K562 (cell line): Measurements from ENCODE around the gene CMPK1. TPM values are rescaled to one million over a fixed set of nuclear protein-coding genes. Genes with fewer than 3 reads are reported as not detected.

Experiments used
- BACH1 ChIP-seq: fragments of 200-800 bp; sonication (Bioruptor generic); IDR thresholded peaks from 2 replicates; pipeline ENCODE4 v1.6.1; 2016; ENCODE audit warnings: missing genetic modification characterization, missing compliant biosample characterization
- BHLHE40 ChIP-seq: IDR thresholded peaks from 2 replicates; pipeline ENCODE4 v1.6.1; 2011; ENCODE audit warnings: low read length, improper control_type of control experiment
- CCNT2 ChIP-seq: IDR thresholded peaks from 2 replicates; pipeline ENCODE4 v1.6.1; 2011; ENCODE audit warnings: borderline replicate concordance, low read depth, mild to moderate bottlenecking, moderate library complexity, mixed read lengths, low read length; ENCODE audit not compliant: insufficient read length; ENCODE audit errors: extremely low read depth
- CUX1 ChIP-seq: fragments of 200-800 bp; sonication (Bioruptor generic); IDR thresholded peaks from 2 replicates; pipeline ENCODE4 v1.6.1; 2016; ENCODE audit warnings: missing genetic modification characterization, missing compliant biosample characterization
- E2F1 ChIP-seq: sonication (generic); formaldehyde crosslinking; IDR thresholded peaks from 2 replicates; pipeline ENCODE4 v1.8.1; 2023; ENCODE audit warnings: mild to moderate bottlenecking, missing genetic modification reagents, moderate library complexity
- HSF4 ChIP-seq: fragments of 250-450 bp; sonication (Bioruptor Pico); IDR thresholded peaks from 2 replicates; pipeline ENCODE4 v2.1.2; 2022; ENCODE audit warnings: mild to moderate bottlenecking, moderate library complexity, borderline replicate concordance
- KLF13 ChIP-seq: fragments of 450-650 bp; IDR thresholded peaks from 2 replicates; pipeline ENCODE4 v1.6.1; 2016; ENCODE audit warnings: missing genetic modification characterization, low read depth, mild to moderate bottlenecking, missing compliant biosample characterization, moderate library complexity, borderline replicate concordance
- MCM3 ChIP-seq: fragments of 450-650 bp; IDR thresholded peaks from 2 replicates; pipeline ENCODE4 v1.6.1; 2016
- MEF2D ChIP-seq: conservative IDR thresholded peaks from 2 replicates; pipeline ENCODE4 v1.6.1; 2016; ENCODE audit warnings: low read depth, missing genetic modification characterization, missing compliant biosample characterization
- NR0B1 ChIP-seq: fragments of 450-650 bp; IDR thresholded peaks from one replicate; pipeline ENCODE4 v1.6.1; 2018; ENCODE audit warnings: mild to moderate bottlenecking, moderate library complexity; ENCODE audit not compliant: partially characterized antibody
- SMARCE1 ChIP-seq: fragments of 450-650 bp; IDR thresholded peaks from 2 replicates; pipeline ENCODE4 v1.7.1; 2016; ENCODE audit warnings: mild to moderate bottlenecking
- STAT5A ChIP-seq: IDR thresholded peaks from 2 replicates; pipeline ENCODE4 v1.6.1; 2012; ENCODE audit warnings: low read length, inconsistent platforms, borderline replicate concordance
- TCF15 ChIP-seq: fragments of 250-450 bp; sonication (Bioruptor Pico); IDR thresholded peaks from 2 replicates; pipeline ENCODE4 v1.8.0; 2022; ENCODE audit warnings: moderate library complexity, mild to moderate bottlenecking, inconsistent platforms
- ZBTB34 ChIP-seq: fragments of 250-450 bp; sonication (Bioruptor Pico); IDR thresholded peaks from 2 replicates; pipeline ENCODE4 v1.8.0; 2021; ENCODE audit warnings: mild to moderate bottlenecking, moderate library complexity
- ZNF133 ChIP-seq: fragments of 250-450 bp; sonication (Bioruptor Pico); IDR thresholded peaks from 2 replicates; pipeline ENCODE4 v1.4.0; 2020; ENCODE audit warnings: mild to moderate bottlenecking
- ZNF586 ChIP-seq: fragments of 450-650 bp; formaldehyde crosslinking; conservative IDR thresholded peaks from 2 replicates; pipeline ENCODE4 v1.4.0; 2020; ENCODE audit warnings: mild to moderate bottlenecking, moderate library complexity
- polyA plus RNA-seq, 8 experiments: library from polyadenylated mRNA; depleted of rRNA in 4 of 8; stranded (reverse) in 5 of 8; unstranded in 3 of 8; fragments of >200 nt; fragmentation: Nextera tagmentation in 2 of 8; fragmentation: Illumina TruSeq in 1 of 8; extraction: Ambion mirVana in 2 of 8; extraction: Trizol in 1 of 8; gene quantifications; 2 replicates each; pipeline versions ENCODE4 v1.2.1 to v1.2.3, GENCODE V29; 2011 to 2014; ENCODE audit warnings: inconsistent platforms in 1 of 8, missing spikeins in 1 of 8
- total RNA-seq, 7 experiments: library from RNA; depleted of rRNA in 6 of 7; stranded (reverse); fragments of >200 nt in 6 of 7; fragmentation: Illumina TruSeq in 2 of 7; extraction: Trizol in 2 of 7; gene quantifications; 2 replicates each; pipeline versions ENCODE4 v1.2.1 to v1.2.3, GENCODE V29; 2011 to 2021; ENCODE audit warnings: low replicate concordance in 1 of 7

Gene CMPK1
- total and polyA plus RNA-seq, 9 of the 15 experiments (the other 6 are each of a cell fraction or from before 2014, with no cell fraction given), result 54.5 to 197 (median 116) TPM

- no peak for TF ChIP-seq NR0B1
- TF ChIP-seq CCNT2, result no peak
- no peak for TF ChIP-seq BACH1
- TF ChIP-seq SMARCE1, result 0 out of 2 replicates have a peak, but pooled peaks have one; percentile 49
- TF ChIP-seq E2F1 (CRISPR knock-in tag), result no peak
- TF ChIP-seq MEF2D (tag), result no peak
- no peak for TF ChIP-seq ZNF133 (CRISPR knock-in tag)
- no peak for TF ChIP-seq CUX1 (CRISPR knock-in tag)
- TF ChIP-seq BHLHE40, result no peak
- TF ChIP-seq ZNF586 (CRISPR knock-in tag), result no peak
- no peak for TF ChIP-seq KLF13 (tag)
- no peak for TF ChIP-seq HSF4
- no peak for TF ChIP-seq STAT5A
- TF ChIP-seq TCF15 (CRISPR knock-in tag), result no peak
- no peak for TF ChIP-seq MCM3
- TF ChIP-seq ZBTB34 (CRISPR knock-in tag), result no peak
These were observed 612 bp upstream of the CMPK1 start (continued) for GRCh38 chr1:47332779-47333577.
